GM19238 (cell line): ENCODE measurements around the gene TIAM2.

Experiments
- DNase-seq: peaks from one replicate; pipeline ENCODE4 v3.0.0; 2011; ENCODE audit warnings: low spot score; ENCODE audit not compliant: insufficient read length

The TIAM2 gene

DNA sequence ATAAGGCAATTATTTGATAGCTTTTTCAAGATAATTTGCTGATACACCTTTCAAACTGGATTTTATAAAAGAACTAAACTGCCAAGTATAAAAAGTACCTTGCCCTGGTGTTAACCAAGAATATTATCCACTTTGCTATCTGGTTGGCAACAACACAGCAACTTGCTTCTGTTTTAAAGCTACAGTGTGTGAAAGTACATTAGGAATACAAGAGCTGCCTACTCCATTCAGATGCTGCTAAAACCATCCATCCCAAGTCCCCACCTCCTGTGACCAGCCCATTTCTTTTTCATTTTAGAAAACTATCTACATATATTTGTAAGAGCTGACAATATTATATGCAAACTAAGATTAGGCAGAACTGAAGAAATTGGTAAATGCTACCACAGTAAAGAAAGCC is 281.5 kb downstream of the TIAM2 start:
- no peak for DNase-seq

DNA sequence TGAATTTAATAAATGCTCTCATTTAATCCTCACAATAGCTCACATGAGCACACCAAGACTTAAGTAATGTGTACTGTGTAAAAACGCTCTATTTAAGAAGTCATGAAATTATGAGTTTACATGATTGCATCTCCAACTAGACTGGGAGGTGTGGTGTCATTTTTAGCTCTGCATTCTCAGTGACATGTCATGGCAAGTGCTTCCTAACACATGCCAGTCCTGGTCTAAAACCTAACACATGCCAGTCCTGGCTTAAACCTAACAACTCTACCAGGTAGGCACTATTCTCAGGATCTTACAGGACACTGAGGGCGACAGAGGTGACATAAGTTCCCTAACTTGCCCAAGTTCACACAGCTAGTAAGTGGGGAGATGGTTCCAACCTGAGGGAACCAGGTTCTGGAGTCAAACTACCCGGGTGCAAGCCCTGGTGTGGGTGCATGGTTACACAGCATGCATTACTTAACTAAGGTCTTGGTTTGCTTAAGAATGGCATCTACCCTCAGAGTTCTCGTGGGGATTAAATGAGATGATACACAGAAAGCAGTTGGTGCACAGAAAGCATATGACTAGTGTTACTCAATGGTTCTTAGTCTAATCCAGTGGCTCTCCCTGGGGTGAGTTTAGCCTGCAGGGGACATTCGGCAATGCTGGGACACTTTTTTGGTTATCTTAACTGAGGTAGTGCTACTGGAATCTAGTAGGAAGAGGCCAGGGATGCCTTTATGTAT is 283.4 kb downstream of the TIAM2 start:
- no peak for DNase-seq

DNA sequence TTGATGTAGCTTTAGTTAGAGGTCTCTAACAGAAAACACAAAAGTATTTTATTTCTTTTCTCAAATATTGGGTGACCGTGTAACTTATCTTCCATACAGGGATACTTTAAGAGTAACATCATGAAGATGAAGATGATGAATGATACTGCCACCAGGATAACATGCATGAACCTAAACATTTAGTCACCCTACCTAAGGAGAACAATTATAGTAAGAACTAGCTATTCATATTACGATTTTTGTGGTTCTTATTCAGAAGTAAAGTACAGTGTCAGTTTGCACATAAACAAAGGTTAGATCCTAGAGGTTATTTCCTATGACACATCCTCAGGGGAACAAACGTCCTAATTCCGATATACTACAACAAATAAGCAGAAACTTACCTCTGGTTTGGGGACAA is 289.7 kb downstream of the TIAM2 start:
- DNase-seq, result no peak

DNA sequence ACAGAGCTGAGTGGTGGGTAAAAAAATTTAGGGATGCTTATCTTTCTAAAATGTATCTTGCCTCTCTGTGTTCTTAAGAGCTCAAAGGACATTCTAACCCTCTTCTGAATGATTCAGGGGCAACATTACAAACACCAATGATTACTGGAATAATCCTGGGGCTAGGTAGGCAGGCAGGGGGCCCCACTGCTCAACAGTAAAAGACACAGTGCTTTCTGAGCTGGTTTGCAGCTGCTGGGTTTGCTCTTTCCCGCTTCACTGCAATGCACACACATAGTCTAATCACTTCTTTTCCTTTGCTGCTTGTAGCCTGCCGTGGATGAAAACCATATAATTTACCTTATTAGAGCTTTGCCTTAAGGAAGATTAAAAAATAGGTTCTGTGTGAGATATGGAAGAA is 292.6 kb downstream of the TIAM2 start:
- DNase-seq, result no peak

DNA sequence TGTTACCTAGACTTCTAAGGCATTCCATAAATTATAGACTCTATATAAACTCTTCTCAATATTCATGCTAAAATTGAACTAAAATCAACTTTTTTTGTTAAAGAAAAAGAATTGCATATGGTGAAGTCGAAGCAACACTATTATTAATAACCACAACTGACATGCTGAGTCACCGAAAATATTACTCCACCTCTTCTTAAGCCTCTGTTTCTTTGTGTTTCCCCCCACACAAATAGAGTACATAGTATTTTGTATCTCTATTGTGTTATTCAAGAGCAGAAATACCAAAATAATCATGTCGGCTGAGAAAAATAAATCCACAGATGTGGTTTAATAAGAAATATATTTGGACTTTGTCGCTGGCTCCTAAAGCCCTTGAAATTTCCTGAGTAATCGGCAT is 295.4 kb downstream of the TIAM2 start:
- DNase-seq, result no peak

DNA sequence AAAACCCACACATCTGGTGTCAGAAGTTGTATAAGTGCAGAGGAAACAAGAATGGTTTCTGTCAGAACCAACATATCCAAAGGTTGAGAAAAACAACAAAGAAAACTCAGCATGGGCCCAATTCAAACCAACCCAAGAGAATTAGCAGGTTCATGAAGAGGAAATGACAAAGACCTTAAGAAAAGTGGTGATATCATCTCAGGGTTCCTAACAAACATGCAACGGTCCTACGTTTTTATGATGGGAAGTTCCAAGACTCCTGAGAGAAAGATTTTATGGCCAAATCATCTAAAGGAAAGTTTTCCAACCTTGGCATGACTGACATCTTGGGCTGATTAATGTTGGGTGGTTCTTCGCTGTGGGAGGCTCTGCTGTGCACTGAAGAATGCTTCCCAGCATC is 296.2 kb downstream of the TIAM2 start:
- DNase-seq, result no peak

DNA sequence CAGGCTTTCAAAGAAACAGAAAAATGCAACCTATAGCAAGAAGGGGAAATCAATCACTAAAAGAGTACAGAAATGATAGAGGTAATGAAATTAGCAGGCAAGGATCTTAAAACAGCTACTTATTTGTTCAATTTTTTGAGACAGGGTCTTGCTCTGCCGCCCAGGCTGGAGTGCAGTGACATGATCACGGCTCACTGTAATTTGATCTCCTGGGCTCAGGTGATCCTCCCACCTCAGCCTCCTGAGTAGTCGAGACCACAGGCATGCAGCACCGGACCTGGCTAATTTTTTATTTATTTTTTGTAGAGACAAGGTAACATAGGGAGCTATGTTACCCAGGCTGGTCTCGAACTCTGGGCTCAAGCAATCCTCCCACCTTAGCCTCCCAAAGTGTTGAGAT is 297.6 kb downstream of the TIAM2 start:
- no peak for DNase-seq

DNA sequence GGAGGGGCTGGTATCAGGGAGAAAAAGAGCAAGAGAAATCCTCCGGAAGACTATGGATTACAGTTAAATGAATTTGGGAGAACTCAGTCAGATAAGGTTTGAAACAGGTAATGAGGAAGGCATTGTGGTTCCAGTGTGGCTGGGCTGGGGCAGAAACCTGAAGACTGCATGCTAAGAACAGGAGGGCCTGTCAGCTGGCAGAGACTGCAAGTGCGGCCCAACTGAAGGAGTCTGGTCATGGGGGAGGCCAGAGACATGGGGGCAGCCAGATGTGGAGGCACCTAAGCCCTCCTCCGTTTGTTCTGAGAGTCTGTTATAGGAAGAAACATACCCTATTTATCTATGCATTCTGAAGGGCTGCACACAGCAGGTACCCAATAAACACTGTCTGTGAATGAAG is 302.6 kb downstream of the TIAM2 start:
- DNase-seq, result no peak

DNA sequence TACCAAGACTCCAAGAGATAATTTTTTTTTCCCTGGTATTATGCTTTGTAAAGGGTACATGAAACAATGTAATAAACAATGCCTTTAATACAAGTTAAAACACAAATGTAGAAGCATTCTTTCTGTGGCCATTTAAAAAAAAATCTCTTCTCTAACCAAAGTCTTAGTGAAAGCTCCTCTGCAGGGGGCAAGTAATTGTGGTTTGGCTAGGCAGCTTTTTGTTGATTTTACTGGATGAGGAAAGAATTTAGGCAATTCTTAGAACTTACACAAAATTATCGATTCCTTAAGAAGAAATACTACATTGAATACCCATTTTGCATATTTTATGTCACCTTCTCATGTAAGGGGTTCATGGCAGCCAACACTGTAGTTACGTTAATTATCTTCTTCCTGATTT is 306.8 kb downstream of the TIAM2 start:
- no peak for DNase-seq

DNA sequence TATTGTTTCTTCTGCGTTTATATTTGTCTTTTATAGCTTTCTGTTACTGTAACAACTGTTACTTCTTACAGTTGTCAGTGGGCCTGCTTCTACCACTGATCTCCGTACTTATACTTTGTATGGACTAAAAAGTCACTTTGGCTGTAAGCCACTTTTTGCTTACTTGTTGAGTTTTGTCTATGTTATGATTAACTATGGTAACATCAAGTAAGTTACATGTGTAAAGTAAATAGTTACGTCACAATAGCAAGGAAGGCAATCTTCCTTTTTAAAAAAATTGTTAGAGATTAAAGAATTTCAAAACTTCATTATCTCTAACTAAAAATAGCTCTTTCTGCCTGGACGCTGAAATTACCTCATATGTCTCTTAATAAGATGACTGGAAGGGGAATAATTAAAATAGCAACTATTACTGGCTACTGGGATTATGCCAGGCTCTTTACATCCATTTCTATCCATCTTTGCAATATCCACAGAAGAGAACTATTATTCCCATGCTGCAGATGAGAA is 308.3 kb downstream of the TIAM2 start:
- DNase-seq, result no peak

DNA sequence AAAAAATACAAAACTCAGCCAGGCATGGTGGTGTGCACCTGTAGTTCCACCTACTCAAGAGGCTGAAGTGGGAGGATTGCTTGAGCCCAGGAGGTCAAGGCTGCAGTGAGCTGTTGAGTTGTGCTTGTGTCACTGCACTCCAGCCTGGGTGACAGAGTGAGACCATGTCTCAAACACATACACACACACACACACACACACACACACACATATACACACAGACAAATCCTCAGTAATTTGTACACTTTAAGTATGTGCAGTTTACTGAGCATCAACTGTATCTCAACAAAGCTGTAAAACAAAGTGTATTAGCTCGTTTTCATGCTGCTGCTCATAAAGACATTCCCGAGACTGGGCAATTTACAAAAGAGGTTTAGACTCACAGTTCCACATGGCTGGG is 311.8 kb downstream of the TIAM2 start:
- no peak for DNase-seq
